Caco-2 (cell line): Measurements from ENCODE around the gene JAGN1. TPM values are rescaled to one million over a fixed set of nuclear protein-coding genes. Genes with fewer than 3 reads are reported as not detected.
"Not testable (repeated sequence)": the region's sequence is repeated elsewhere in the genome, so short reads cannot be mapped to it uniquely, and the experiment has no call there.

Experiments used
- BruUV-seq: library from RNA; stranded (reverse); fragments of 400-500 nt; replicated peaks from 2 replicates; lab custom pipeline; 2021; lab: Mats Ljungman, UMichigan
- CTCF ChIA-PET: fragments of 300-600 bp; sonication (Branson Sonifier 250); formaldehyde crosslinking; loops from one replicate; lab custom pipeline; 2022; ENCODE audit warnings: antibody characterized with exemption; lab: Charles Lee
- POLR2A ChIA-PET: fragments of 300-600 bp; sonication (Branson Sonifier 250); formaldehyde crosslinking; loops from one replicate; lab custom pipeline; 2022; ENCODE audit warnings: antibody characterized with exemption; lab: Charles Lee
- DNase-seq, 2 experiments: peaks; one replicate each; pipeline versions ENCODE4 v3.0.0 to v3.0.0-alpha.2; 2020 to 2022
- H3K27me3 ChIP-seq: replicated peaks from 2 replicates; pipeline ENCODE4 v1.6.0; 2011; ENCODE audit warnings: low read length; ENCODE audit not compliant: control insufficient read depth, insufficient read depth
- H3K36me3 ChIP-seq: 2 replicates; pipeline ENCODE4 v1.5.1; 2011; ENCODE audit warnings: low read length; ENCODE audit not compliant: control insufficient read depth, insufficient read depth
- H3K4me1 ChIP-seq: fragments of 250-450 bp; sonication (Bioruptor Pico); 2 replicates; pipeline ENCODE4 v1.5.1; 2020; ENCODE audit warnings: mild to moderate bottlenecking
- H3K4me3 ChIP-seq: 2 replicates; pipeline ENCODE4 v1.5.1; 2011; ENCODE audit warnings: low read depth, mild to moderate bottlenecking, control low read depth, low read length
- H3K9me3 ChIP-seq: fragments of 250-450 bp; sonication (Bioruptor Pico); 2 replicates; pipeline ENCODE4 v1.5.1; 2020; ENCODE audit warnings: mild to moderate bottlenecking, moderate library complexity
- H3K27ac Mint-ChIP-seq: one replicate; pipeline ENCODE4 v1.8.0; 2022; ENCODE audit warnings: mixed read lengths; ENCODE audit not compliant: unreplicated experiment
- H3K27me3 Mint-ChIP-seq: one replicate; pipeline ENCODE4 v1.8.0; 2022; ENCODE audit warnings: mixed read lengths; ENCODE audit not compliant: insufficient read depth, unreplicated experiment
- H3K36me3 Mint-ChIP-seq: one replicate; pipeline ENCODE4 v1.8.0; 2022; ENCODE audit warnings: mild to moderate bottlenecking, mixed read lengths; ENCODE audit not compliant: insufficient read depth, unreplicated experiment
- H3K4me1 Mint-ChIP-seq: one replicate; pipeline ENCODE4 v1.8.0; 2022; ENCODE audit warnings: low read depth, mixed read lengths; ENCODE audit not compliant: unreplicated experiment
- H3K4me3 Mint-ChIP-seq: one replicate; pipeline ENCODE4 v1.8.0; 2022; ENCODE audit warnings: mild to moderate bottlenecking, moderate library complexity, mixed read lengths; ENCODE audit not compliant: unreplicated experiment
- H3K9me3 Mint-ChIP-seq: one replicate; pipeline ENCODE4 v1.8.0; 2022; ENCODE audit warnings: mixed read lengths; ENCODE audit not compliant: unreplicated experiment
- intact Hi-C: fragments of 100-400 bp; cut with micrococcal nuclease; formaldehyde crosslinking; loops from one replicate; pipeline ENCODE4 v1.10.0; 2022; ENCODE audit not compliant: unreplicated experiment
- total RNA-seq: library from RNA; stranded (reverse); gene quantifications from 2 replicates; pipeline ENCODE4 v1.2.3, GENCODE V29; 2022
- TF ChIP-seq, protein P1 (sequence below), 2 experiments: fragments of 200-600 bp in 1 of 2; IDR thresholded peaks; 1 replicate in 1 of 2; 2 replicates in 1 of 2; pipeline versions ENCODE4 v1.5.1 to v1.8.0; 2011 to 2022; ENCODE audit warnings: antibody characterized with exemption in 1 of 2, control low read depth in 1 of 2, inconsistent platforms in 1 of 2, low read depth in 1 of 2, low read length in 1 of 2, mild to moderate bottlenecking in 1 of 2, moderate library complexity in 1 of 2; ENCODE audit not compliant: insufficient read depth in 1 of 2, severe bottlenecking in 1 of 2, unreplicated experiment in 1 of 2

JAGN1 gene
- total RNA-seq, 1 experiment from 2014 or later, result 34.2 TPM

DNA sequence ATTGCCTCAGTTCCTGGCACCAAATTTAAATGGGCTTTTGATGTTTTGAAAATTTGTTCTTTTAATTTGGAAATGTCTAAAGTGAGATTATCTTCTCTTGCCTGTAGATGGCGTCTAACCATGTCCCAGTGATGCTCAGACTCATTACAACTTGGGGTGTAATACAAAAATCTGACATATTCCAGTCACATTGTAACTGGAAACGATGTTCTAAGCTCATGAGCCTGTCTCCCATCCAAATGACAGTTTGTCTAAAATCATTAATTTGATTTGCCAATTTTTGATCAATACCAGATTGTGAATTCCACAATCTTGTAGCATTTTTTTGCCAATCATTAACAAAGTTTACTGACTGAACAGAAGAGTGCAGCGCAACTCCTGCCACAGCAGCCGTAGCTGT lies 41.5 kb upstream of the JAGN1 start:
- ChIA-PET CTCF (interaction anchor here (0.6 to 1.4 kb wide), 4 partner anchors 14 to 98 kb away, joined by 3 to 7 read pairs (median 3); no protein-coding TSS in a partner anchor), POLR2A (interaction anchor here (1.4 kb wide), 1 partner anchor 84 kb away, joined by 6 read pairs; no protein-coding TSS in a partner anchor)
- not testable (repeated sequence) for H3K4me3 ChIP-seq, H3K9me3 Mint-ChIP-seq, BruUV-seq, H3K36me3 ChIP-seq, H3K4me1 Mint-ChIP-seq, H3K27ac Mint-ChIP-seq, H3K9me3 ChIP-seq, H3K27me3 ChIP-seq, H3K27me3 Mint-ChIP-seq, H3K36me3 Mint-ChIP-seq
- peak overlapping the region; percentile 15 for H3K4me3 Mint-ChIP-seq
- peaks cover 31% of the 10 kb centered on the region for H3K4me1 ChIP-seq
- peak in 1 of 2 experiments; percentile 22 for DNase-seq
- intact Hi-C loops, result loop anchor here (1.0 kb wide), 1 partner anchor 53 kb away; the partner anchor contains the start of gene IL17RE
- TF ChIP-seq, protein P1, sequence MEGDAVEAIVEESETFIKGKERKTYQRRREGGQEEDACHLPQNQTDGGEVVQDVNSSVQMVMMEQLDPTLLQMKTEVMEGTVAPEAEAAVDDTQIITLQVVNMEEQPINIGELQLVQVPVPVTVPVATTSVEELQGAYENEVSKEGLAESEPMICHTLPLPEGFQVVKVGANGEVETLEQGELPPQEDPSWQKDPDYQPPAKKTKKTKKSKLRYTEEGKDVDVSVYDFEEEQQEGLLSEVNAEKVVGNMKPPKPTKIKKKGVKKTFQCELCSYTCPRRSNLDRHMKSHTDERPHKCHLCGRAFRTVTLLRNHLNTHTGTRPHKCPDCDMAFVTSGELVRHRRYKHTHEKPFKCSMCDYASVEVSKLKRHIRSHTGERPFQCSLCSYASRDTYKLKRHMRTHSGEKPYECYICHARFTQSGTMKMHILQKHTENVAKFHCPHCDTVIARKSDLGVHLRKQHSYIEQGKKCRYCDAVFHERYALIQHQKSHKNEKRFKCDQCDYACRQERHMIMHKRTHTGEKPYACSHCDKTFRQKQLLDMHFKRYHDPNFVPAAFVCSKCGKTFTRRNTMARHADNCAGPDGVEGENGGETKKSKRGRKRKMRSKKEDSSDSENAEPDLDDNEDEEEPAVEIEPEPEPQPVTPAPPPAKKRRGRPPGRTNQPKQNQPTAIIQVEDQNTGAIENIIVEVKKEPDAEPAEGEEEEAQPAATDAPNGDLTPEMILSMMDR (IDR thresholded peaks at IDR 0.05; ENCODE audit: insufficient read depth in 1 of 2, low read depth in 1 of 2, low read length in 1 of 2, severe bottlenecking in 1 of 2, unreplicated experiment in 1 of 2), result peak; percentile 31 to 36

DNA sequence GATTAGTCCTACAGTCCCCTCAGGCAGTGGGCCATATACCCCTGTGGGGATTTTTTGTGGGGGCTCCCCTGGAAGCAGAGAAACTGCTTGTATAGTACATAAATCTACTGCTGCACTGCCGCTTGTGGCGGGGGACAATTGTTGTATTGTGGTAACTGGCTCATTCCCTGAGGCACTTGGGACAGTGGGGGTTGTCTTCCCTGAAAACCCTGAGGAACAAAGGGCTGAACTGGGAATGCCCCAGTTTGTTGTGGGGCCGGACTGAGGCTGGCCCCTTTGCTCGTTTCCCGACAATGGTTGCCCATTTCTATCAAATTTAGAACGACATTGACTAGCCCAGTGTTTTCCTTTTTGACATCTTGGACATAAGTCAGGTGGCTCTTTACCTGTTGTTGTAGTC lies 39.0 kb upstream of the JAGN1 start:
- H3K4me3 ChIP-seq, H3K27me3 Mint-ChIP-seq, CTCF ChIA-PET, H3K4me1 Mint-ChIP-seq, H3K27me3 ChIP-seq, POLR2A ChIA-PET, H3K4me3 Mint-ChIP-seq, intact Hi-C loops, H3K36me3 ChIP-seq, H3K36me3 Mint-ChIP-seq, H3K9me3 ChIP-seq, BruUV-seq, H3K27ac Mint-ChIP-seq, DNase-seq, H3K9me3 Mint-ChIP-seq: not testable (repeated sequence)
- H3K4me1 ChIP-seq, result peaks cover 31% of the 10 kb centered on the region

DNA sequence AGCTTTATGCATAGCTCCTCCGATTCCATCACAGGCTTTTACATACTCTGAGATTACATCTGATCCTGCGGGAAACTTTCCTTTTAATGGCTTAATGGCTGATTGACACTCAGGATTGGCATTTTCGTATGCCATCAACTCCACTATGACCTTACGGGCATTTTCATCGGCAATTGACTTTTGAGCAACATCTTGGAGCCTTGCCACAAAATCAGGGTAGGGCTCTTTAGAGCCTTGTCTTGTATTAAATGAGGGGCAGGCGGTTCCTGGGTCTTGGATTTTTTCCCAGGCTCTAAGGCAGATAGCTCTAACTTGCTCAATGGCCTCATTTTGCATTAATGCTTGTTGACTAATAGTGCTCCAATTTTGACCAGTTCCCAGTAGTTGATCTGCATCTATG lies 38.5 kb upstream of the JAGN1 start:
- CTCF ChIA-PET, H3K27ac Mint-ChIP-seq: not testable (repeated sequence)

DNA sequence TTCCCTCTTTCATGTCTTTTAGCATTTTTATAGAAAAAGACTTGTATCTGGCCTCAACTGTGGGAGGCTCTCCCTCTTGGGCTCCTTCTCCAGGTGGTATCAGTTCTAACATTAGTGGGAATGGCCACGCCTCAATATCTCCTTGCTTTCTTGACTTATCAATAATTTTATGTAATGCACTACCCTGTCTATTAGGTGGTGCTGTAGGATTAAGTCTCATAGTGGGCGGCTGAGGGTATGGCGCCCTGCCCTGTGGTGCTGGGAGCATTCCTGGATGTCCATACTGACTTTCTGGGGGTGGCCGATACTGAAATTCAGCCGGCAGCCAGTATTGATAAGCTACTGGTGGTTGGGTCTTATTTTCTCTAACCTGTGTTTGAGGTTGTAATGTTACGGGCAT lies 37.9 kb upstream of the JAGN1 start:
- no peak overlapping the region for H3K4me3 ChIP-seq
- H3K9me3 ChIP-seq, result no peaks in the 10 kb centered on the region
- intact Hi-C loops, result no loop called here
- no peak for DNase-seq
- no TSS peak for BruUV-seq
- no peaks in the 10 kb centered on the region for H3K36me3 ChIP-seq
- H3K27me3 Mint-ChIP-seq, result no peaks in the 10 kb centered on the region
- no peaks in the 10 kb centered on the region for H3K36me3 Mint-ChIP-seq
- peaks cover 7% of the 10 kb centered on the region for H3K4me1 Mint-ChIP-seq
- TF ChIP-seq, protein P1 (IDR thresholded peaks at IDR 0.05; ENCODE audit: insufficient read depth in 1 of 2, low read depth in 1 of 2, low read length in 1 of 2, severe bottlenecking in 1 of 2, unreplicated experiment in 1 of 2), result no peak
- H3K27ac Mint-ChIP-seq, result no peak overlapping the region
- no peak overlapping the region for H3K4me3 Mint-ChIP-seq
- ChIA-PET CTCF (no interaction called here), POLR2A (no interaction called here)
- no peaks in the 10 kb centered on the region for H3K27me3 ChIP-seq
- peaks cover 28% of the 10 kb centered on the region for H3K4me1 ChIP-seq
- H3K9me3 Mint-ChIP-seq, result no peaks in the 10 kb centered on the region

More for the DNA sequence above, 38.5 kb upstream of the JAGN1 start:
- intact Hi-C loops, H3K9me3 Mint-ChIP-seq, H3K4me3 ChIP-seq, POLR2A ChIA-PET, H3K27me3 ChIP-seq, H3K36me3 ChIP-seq, DNase-seq, H3K9me3 ChIP-seq, H3K4me1 Mint-ChIP-seq, H3K36me3 Mint-ChIP-seq, H3K4me3 Mint-ChIP-seq, BruUV-seq, H3K27me3 Mint-ChIP-seq: not testable (repeated sequence)
- H3K4me1 ChIP-seq, result peaks cover 31% of the 10 kb centered on the region

DNA sequence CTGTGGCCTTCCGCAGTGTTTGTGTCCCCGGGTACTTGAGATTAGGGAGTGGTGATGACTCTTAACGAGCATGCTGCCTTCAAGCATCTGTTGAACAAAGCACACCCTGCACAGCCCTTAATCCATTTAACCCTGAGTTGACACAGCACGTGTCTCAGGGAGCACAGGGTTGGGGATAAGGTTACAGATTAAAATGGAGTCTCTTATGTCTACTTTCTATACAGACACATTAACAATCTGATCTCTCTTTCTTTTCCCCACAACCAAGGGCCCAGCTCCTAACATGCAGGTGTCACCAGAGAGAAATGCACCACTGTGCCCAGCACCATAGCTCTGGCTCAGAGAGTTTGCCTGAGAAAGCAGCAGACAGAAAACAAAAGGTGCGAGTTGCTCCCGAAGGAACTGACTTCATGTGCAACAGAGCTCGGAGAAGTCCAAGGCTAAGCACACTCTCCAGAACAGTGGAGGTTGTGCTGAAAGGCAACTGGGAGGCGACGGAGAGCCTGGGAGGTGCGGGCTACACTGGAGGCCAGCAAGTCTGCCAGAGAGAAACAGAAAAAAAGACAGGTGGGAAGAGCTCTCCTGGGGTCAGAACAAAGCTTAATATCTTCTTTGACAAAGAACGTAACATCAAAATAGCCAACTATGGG lies 36.0 kb upstream of the JAGN1 start:
- H3K36me3 ChIP-seq, H3K27ac Mint-ChIP-seq, H3K27me3 ChIP-seq, intact Hi-C loops, H3K4me3 Mint-ChIP-seq, H3K4me1 Mint-ChIP-seq, H3K27me3 Mint-ChIP-seq, BruUV-seq, H3K9me3 Mint-ChIP-seq, H3K9me3 ChIP-seq, H3K36me3 Mint-ChIP-seq, DNase-seq, H3K4me3 ChIP-seq: not testable (repeated sequence)
- POLR2A ChIA-PET, result interaction anchor here (0.6 kb wide), 1 partner anchor 17 kb away, joined by 5 read pairs; no protein-coding TSS in a partner anchor
- CTCF ChIA-PET, result interaction anchor here (0.6 kb wide), 1 partner anchor 15 kb away, joined by 3 read pairs; no protein-coding TSS in a partner anchor
- H3K4me1 ChIP-seq, result peaks cover 11% of the 10 kb centered on the region
